PC-9 (cell line): ENCODE data around the gene KRTAP20-4. TPM values are rescaled to one million over a fixed set of nuclear protein-coding genes. Genes with fewer than 3 reads are reported as not detected.

ENCODE experiments used
- BruUV-seq: library from RNA; stranded (reverse); fragments of 400-500 nt; replicated peaks from 2 replicates; lab custom pipeline; 2021; lab: Mats Ljungman, UMichigan
- CTCF ChIA-PET: fragments of 300-600 bp; sonication (Branson Sonifier 250); formaldehyde crosslinking; loops from one replicate; lab custom pipeline; 2022; ENCODE audit warnings: antibody characterized with exemption; lab: Charles Lee
- POLR2A ChIA-PET: fragments of 300-600 bp; sonication (Branson Sonifier 250); formaldehyde crosslinking; loops from one replicate; lab custom pipeline; 2022; ENCODE audit warnings: antibody characterized with exemption; ENCODE audit not compliant: unreplicated experiment; lab: Charles Lee
- DNase-seq, 2 experiments: peaks; one replicate each; pipeline versions ENCODE4 v3.0.0 to v3.0.0-alpha.2; 2015 to 2022; ENCODE audit warnings: mixed read lengths in 1 of 2
- H2AFZ ChIP-seq: fragments of 200-600 bp; sonication (generic); 2 replicates; pipeline ENCODE4 v1.8.1; 2017; ENCODE audit warnings: antibody characterized with exemption
- H3F3A ChIP-seq: fragments of 200-600 bp; sonication (generic); 2 replicates; pipeline ENCODE4 v1.8.1; 2017; ENCODE audit warnings: antibody characterized with exemption, mild to moderate bottlenecking, low read depth; ENCODE audit not compliant: insufficient read depth
- H3K27ac ChIP-seq: fragments of 200-600 bp; sonication (generic); 2 replicates; pipeline ENCODE4 v1.6.1; 2016; ENCODE audit warnings: mixed run types
- H3K27me3 ChIP-seq: fragments of 200-600 bp; sonication (generic); 2 replicates; pipeline ENCODE4 v1.6.1; 2016; ENCODE audit warnings: low read depth, mixed run types; ENCODE audit not compliant: insufficient read depth
- H3K36me3 ChIP-seq: fragments of 200-600 bp; sonication (generic); 2 replicates; pipeline ENCODE4 v1.6.1; 2016; ENCODE audit warnings: low read depth, mixed run types
- H3K4me1 ChIP-seq: fragments of 200-600 bp; sonication (generic); replicated peaks from 2 replicates; pipeline ENCODE4 v1.6.1; 2016; ENCODE audit warnings: mixed run types; ENCODE audit not compliant: insufficient read depth
- H3K4me2 ChIP-seq: fragments of 200-600 bp; sonication (generic); 2 replicates; pipeline ENCODE4 v1.6.1; 2017; ENCODE audit warnings: mixed run types
- H3K4me3 ChIP-seq: fragments of 200-600 bp; sonication (generic); 2 replicates; pipeline ENCODE4 v1.6.1; 2016; ENCODE audit warnings: mixed run types
- H3K79me2 ChIP-seq: fragments of 200-600 bp; sonication (generic); 2 replicates; pipeline ENCODE4 v1.6.1; 2017; ENCODE audit warnings: low read depth, mixed run types
- H3K9me2 ChIP-seq: fragments of 200-600 bp; sonication (generic); 2 replicates; pipeline ENCODE4 v1.8.1; 2017; ENCODE audit warnings: mild to moderate bottlenecking; ENCODE audit not compliant: insufficient read depth
- H3K9me3 ChIP-seq: fragments of 200-600 bp; sonication (generic); 2 replicates; pipeline ENCODE4 v1.8.1; 2016; ENCODE audit warnings: low read depth; ENCODE audit not compliant: insufficient read depth
- H4K20me1 ChIP-seq: fragments of 200-600 bp; sonication (generic); 2 replicates; pipeline ENCODE4 v1.8.1; 2017; ENCODE audit not compliant: insufficient read depth
- CTCF ChIP-seq: fragments of 200-600 bp; sonication (generic); conservative IDR thresholded peaks from 2 replicates; pipeline ENCODE4 v1.6.1; 2017; ENCODE audit warnings: mixed run types, antibody characterized with exemption, mild to moderate bottlenecking, moderate library complexity
- EZH2 ChIP-seq: fragments of 200-600 bp; sonication (generic); IDR thresholded peaks from 2 replicates; pipeline ENCODE4 v1.8.0; 2017; ENCODE audit warnings: antibody characterized with exemption, low read depth
- intact Hi-C: fragments of 100-400 bp; cut with micrococcal nuclease; formaldehyde crosslinking; loops from one replicate; pipeline ENCODE4 v1.10.0; 2022; ENCODE audit not compliant: unreplicated experiment
- total RNA-seq: library from RNA; stranded (reverse); gene quantifications from 2 replicates; pipeline ENCODE4 v1.2.3, GENCODE V29; 2021

KRTAP20-4 gene
- total RNA-seq, 1 experiment from 2014 or later: not detected

- POLR2A ChIA-PET: no interaction called here
- H3K4me2 ChIP-seq: no peak within 1 kb of the TSS
- DNase-seq: no peak
- CTCF ChIA-PET: no interaction called here
- no peaks in the 10 kb centered on the region for H3K4me1 ChIP-seq
- no peaks in the 10 kb centered on the region for H3K27me3 ChIP-seq
- no peaks in the 10 kb centered on the region for H4K20me1 ChIP-seq
- H3F3A ChIP-seq: no peaks in the 10 kb centered on the region
- no peaks in the 10 kb centered on the region for H3K36me3 ChIP-seq
- H3K4me3 ChIP-seq: no peak within 1 kb of the TSS
- intact Hi-C loops: no loop called here
- H3K9me2 ChIP-seq: no peaks in the 10 kb centered on the region
- BruUV-seq: no TSS peak
- no peak for TF ChIP-seq CTCF
- no peak for TF ChIP-seq EZH2
- no peak within 1 kb of the TSS for H3K27ac ChIP-seq
- no peaks in the 10 kb centered on the region for H3K9me3 ChIP-seq
- H2AFZ ChIP-seq: no peak within 1 kb of the TSS
- no peaks in the 10 kb centered on the region for H3K79me2 ChIP-seq
Observed at GRCh38 chr21:30592140-30592539, 28.3 kb upstream of the KRTAP20-4 start, which contains the start of gene KRTAP6-3. KRTAP6-3 (plus strand) TSS chr21:30592440; CDS start chr21:30592446, 6 bp downstream.

GRCh38 chr21:30598802-30599201 lies 21.6 kb upstream of the KRTAP20-4 start, which contains the start of gene KRTAP6-2:
KRTAP6-2 (minus strand) TSS chr21:30598902; CDS start chr21:30598874, 28 bp downstream.
- BruUV-seq: no TSS peak
- CTCF ChIA-PET: no interaction called here

GRCh38 chr21:30600787-30601186 lies 19.6 kb upstream of the KRTAP20-4 start, which contains the start of gene KRTAP22-1:
KRTAP22-1 (plus strand) TSS chr21:30601087.
- no peaks in the 10 kb centered on the region for H3K9me3 ChIP-seq
- no peak for DNase-seq
- H3K36me3 ChIP-seq: no peaks in the 10 kb centered on the region
- no peaks in the 10 kb centered on the region for H3K4me1 ChIP-seq
- H3K4me3 ChIP-seq: no peak within 1 kb of the TSS
- no peaks in the 10 kb centered on the region for H3K9me2 ChIP-seq
- H3K27ac ChIP-seq: no peak within 1 kb of the TSS
- intact Hi-C loops: no loop called here
- POLR2A ChIA-PET: no interaction called here
- H4K20me1 ChIP-seq: no peaks in the 10 kb centered on the region
- H3K79me2 ChIP-seq: no peaks in the 10 kb centered on the region
- no peaks in the 10 kb centered on the region for H3F3A ChIP-seq
- CTCF ChIA-PET: no interaction called here
- TF ChIP-seq CTCF (no peak), EZH2 (no peak)
- no peak within 1 kb of the TSS for H3K4me2 ChIP-seq
- H3K27me3 ChIP-seq: no peaks in the 10 kb centered on the region
- no TSS peak for BruUV-seq
- no peak within 1 kb of the TSS for H2AFZ ChIP-seq

More at GRCh38 chr21:30598802-30599201, 21.6 kb upstream of the KRTAP20-4 start, which contains the start of gene KRTAP6-2:
- Histone ChIP-seq H2AFZ (no peak within 1 kb of the TSS), H3K9me3 (no peaks in the 10 kb centered on the region), H3K27ac (no peak within 1 kb of the TSS), H3K79me2 (no peaks in the 10 kb centered on the region), H3F3A (no peaks in the 10 kb centered on the region), H3K27me3 (no peaks in the 10 kb centered on the region), H3K36me3 (no peaks in the 10 kb centered on the region), H3K4me1 (no peaks in the 10 kb centered on the region), H3K4me3 (no peak within 1 kb of the TSS), H4K20me1 (no peaks in the 10 kb centered on the region), H3K9me2 (no peaks in the 10 kb centered on the region), H3K4me2 (no peak within 1 kb of the TSS)
- DNase-seq: no peak
- TF ChIP-seq CTCF: no peak
- no peak for TF ChIP-seq EZH2
- intact Hi-C loops: no loop called here
- POLR2A ChIA-PET: no interaction called here
